OCI-LY7 (cell line): ENCODE data around the gene ELMOD3.

ENCODE experiments used
- CTCF ChIP-seq: fragments of 200-600 bp; sonication (generic); conservative IDR thresholded peaks from 2 replicates; pipeline ENCODE4 v1.5.1; 2014; ENCODE audit warnings: mild to moderate bottlenecking, antibody characterized with exemption, low read length, moderate library complexity, mixed read lengths
- EZH2phosphoT487 ChIP-seq: fragments of 200-600 bp; sonication (generic); IDR thresholded peaks from 2 replicates; pipeline ENCODE4 v1.6.1; 2018; ENCODE audit warnings: low read depth, borderline replicate concordance, mild to moderate bottlenecking, mixed run types, antibody characterized with exemption, low read length, moderate library complexity, mixed read lengths

DNA sequence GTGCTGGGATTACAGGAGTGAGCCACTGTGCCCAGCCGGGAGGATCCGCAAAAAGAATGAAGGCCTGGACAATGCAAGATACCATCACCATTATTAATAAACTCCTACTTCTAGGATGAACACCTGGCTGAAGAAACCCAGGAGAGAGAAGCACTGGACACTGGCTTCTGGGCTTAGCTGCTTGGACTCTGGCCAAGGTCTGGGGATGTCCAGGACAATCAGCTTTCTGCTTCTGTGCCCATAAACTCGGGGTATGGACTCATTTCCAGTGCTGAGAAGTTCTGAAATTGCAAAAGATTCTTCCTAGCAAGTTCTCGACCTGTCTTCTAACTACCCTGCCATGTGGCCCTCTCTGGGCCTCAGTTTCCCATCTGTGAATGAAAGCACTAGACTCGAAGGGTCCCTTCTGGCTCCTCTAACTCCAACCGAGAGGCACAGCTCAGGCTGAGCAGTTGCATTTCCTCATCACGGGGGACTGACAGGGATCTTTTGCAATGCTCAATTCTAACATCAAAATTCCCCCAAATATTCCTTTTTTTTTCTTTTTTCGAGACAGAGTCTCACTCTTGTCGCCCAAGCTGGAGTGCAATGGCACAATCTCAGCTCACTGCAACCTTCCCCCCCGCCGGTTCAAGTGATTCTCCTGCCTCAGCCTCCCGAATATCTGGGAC, 61.5 kb downstream of the ELMOD3 start:
- TF ChIP-seq CTCF (no peak), EZH2phosphoT487 (no peak)
